ENCODE data around the gene EXOC6B.
"Not testable (repeated sequence)": the region's sequence is repeated elsewhere in the genome, so short reads cannot be mapped to it uniquely, and the experiment has no call there.

The EXOC6B gene

DNA sequence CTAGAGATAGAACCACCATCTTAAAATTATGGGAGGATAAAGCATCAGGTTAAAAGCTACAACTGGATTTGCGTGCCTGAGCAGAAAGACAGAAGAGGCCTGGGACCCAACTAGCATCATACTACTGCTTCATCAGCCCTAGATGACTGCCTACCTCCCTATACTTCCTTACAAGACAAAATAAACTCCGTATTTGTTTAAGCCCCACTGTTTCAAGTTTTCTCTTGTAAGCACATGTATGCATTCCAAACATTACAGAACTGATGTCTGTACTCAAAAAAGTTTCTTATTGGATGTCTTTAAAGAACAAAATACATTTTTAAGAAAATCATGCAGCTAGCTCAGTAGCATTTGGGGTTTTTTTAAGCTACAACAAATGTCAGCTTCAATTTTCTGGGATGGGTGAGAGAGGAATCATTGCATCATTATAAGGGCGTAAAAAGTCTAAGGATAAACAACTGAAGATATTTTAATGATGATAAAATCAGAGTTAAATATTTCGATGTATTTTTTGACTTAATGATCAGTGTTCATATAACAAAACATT, 213.1 kb downstream of the EXOC6B start:
- DNase-seq (ENCODE audit: low read depth in 3 of 3): no peak

DNA sequence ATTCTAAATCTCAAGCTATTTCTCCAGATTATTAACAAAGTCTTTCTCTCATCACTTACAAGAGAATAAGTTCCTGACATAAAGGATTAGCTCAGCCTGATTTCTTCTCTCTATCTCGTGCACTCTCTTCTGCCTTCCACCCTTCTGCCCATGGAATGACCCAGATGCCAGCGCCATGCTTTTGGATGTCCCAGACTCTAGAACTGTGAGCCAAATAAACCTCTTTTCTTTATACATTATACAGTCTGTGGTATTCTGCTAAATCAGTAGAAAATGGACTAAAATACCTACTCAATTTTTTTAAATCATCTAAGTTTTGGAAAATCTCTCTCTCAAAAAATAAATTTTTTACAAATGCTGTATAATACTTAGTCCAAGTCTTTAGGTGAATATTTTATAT, 218.6 kb downstream of the EXOC6B start:
- no peak for DNase-seq (ENCODE audit: low read depth in 3 of 3)

DNA sequence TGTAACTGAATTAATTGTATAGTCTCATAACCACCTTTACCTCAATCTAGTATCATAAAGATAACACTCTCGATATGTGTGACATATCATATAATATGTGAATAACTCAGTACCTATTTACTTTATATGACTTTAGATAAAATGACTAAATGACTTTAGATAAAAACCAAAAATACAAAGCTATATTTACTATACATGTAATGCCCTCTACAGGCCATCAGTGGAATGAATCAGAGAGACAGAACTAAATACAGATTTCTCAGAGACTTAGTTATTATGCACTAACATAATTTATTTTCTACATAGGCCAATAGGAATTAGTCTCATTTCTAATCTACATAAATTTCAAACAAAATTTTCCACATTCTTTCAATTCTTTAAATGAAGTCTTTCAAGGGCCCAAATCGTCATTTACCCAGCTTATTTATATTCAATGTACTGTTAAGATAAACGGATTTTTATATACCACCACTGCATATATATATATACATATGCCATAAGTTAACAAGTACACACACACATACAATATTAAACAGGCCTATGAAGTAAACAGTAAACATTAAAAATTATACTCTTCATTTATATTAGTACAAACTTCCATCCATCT, 219.9 kb downstream of the EXOC6B start:
- no peak for DNase-seq (ENCODE audit: low read depth in 3 of 3)

DNA sequence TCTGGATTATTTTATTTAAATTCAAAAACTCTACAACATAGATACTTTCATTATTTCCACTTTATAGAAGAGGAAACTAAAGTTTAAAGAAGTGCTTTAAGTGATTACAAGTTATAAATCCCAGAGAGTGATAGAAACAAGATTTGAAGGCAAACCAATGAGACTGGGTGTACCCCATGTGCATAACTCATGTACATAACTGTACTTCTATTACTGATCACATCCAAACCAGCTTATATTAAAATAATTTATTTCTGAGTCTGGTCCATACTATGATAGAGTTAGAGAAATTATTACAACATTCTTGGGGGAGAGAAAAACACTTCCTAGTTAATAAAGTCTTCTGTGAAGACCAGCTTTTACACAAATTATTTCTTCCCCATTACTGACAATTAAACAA, 221.4 kb downstream of the EXOC6B start:
- no peak for DNase-seq (ENCODE audit: low read depth in 3 of 3)

DNA sequence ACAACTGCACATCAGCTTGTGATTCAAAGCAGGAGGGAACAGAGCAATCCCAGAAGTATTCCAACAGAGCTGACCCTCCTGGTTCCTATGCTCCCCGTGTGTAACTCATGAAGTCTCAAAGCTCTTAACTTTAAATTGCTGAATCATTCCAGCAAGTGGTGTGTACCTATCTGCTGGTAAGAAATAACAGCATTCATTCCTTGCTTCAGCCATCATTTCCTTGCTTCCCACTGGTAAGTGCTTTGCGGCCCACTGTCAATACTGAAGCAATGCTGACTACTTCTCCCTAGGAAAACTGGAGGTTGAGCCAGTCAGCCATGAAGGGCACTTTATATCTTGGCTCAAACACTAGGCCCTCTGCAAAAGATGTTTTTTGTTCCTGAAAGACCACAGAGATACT, 222.4 kb downstream of the EXOC6B start:
- DNase-seq (ENCODE audit: low read depth in 3 of 3): no peak

DNA sequence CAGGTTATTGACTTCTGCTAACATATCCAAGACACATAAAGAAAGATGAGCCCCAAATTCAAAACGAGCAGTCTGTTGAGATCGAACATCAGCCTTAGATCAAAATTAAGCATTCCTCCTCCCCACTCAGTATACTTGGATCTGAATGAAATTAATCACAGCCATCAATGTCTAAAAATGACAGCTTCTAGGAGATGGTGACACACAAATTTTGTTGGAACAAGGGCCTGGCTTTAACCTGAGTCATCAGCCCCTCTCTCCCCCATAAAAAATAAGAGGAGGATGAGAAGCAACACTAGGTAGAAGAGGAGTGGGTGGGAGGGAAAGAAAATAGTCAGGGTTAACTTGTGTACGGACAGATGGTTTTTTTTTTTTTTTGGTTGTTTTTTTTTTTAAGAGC, 223.1 kb downstream of the EXOC6B start:
- no peak for DNase-seq (ENCODE audit: low read depth in 3 of 3)

DNA sequence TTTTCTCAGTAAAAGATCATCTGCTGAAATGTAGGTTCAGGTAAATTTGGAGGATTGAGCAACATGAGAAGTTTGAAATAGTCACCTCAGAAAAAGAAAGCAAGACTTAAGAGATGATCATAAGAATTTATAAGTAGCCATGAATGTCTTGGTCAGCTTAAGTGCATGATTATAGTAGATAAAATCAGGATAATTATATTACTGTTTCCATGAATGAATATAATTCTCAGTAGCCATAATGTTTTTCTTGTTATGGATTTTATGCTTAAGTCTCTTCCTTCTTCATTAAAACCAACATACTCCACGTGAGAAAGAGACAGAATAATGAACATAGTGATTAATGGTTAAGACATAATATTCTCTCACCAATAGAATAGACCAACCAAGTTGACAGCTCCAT, 223.7 kb downstream of the EXOC6B start:
- DNase-seq (ENCODE audit: low read depth in 3 of 3): no peak

DNA sequence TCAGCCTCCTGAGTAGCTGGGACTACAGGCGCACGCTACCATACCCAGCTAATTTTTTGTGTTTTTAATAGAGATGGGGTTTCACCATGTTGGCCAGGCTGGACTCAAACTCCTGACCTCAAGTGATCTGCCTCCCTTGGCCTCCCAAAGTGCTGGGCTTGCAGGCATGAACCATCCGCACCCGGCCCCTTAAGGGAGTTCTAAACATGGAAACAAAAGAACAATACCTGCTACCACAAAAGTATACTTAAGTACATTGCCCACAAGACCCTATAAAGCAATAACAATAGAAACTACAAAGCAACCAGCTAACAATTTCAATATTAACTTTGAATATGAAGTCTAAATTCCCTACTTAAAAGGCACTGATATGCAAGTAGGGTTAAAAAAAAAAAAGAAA, 242.0 kb downstream of the EXOC6B start:
- DNase-seq (ENCODE audit: low read depth in 3 of 3): not testable (repeated sequence)

DNA sequence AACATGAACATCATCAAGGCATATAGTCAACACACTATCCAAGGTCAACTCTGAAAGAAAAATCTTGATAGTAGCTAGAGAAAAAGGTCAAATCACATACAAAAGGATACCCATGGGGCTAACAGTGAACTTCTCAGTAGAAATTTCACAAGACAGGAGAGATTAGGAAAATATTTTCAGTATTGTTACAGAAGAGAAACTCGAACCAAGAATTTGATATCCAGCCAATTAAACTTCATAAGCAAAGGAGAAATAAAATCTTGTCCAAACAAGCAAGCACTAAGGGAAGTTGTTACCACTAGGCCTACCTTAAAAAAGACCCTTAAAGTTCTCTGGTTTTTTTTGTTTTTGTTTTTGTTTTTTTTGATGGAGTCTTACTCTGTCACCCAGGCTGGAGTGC, 242.5 kb downstream of the EXOC6B start:
- DNase-seq (ENCODE audit: low read depth in 3 of 3): no peak

DNA sequence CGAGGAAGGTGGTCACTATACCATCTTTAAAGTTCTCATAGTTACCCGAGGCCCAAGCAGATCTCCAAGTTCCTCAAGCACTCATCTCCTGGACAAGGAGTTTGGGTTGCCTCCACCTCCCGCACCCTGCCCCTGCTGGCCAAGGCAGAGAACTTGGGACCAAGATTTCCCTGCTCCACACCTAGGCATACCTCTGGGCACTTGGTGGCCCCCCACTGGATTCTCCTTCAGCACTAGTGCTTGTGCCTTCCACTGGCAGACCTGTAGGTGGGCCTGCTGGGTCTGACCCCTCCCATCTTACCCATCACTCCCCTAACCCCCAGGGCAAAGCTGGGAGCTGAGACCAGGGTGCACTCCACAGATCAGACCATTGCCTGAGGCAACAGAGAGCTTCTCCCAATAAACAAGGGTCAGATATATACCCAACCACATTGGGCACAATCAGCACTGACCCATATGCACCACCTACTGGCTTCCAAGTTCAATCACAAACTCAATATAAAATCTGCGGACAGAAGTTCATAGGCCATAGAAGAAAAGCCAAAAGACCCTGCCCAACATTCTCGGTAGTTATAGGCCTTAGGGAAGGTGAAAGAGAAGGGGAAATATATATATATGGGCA, 244.2 kb downstream of the EXOC6B start:
- DNase-seq (ENCODE audit: low read depth in 3 of 3): no peak

DNA sequence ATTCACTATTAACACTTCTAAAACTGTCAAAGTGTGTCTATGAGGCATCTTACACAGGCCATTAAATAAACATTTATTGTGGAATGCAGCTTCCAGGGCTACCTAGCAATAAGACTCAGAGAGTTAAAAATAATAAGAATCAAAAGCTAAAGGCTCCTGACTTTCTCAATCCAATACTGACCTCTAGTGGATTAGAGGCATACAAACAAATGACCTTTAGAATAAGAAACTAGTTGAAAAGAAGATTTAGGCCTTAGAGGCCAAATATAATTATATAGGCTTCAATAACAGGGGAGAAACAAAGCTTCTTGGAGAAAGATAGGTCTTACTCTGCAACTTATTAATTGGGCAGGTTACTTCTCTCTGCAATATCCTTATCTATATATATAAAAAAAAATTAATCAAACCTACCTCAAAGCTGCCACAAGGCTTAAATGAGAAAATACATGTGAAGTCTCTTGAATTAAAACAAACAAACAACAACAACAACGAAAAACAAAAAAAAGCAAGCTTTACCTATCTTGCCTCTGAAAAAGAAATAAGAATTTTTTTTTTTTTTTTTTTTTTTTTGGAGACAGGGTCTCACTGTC, 246.1 kb downstream of the EXOC6B start:
- DNase-seq (ENCODE audit: low read depth in 3 of 3): no peak

DNA sequence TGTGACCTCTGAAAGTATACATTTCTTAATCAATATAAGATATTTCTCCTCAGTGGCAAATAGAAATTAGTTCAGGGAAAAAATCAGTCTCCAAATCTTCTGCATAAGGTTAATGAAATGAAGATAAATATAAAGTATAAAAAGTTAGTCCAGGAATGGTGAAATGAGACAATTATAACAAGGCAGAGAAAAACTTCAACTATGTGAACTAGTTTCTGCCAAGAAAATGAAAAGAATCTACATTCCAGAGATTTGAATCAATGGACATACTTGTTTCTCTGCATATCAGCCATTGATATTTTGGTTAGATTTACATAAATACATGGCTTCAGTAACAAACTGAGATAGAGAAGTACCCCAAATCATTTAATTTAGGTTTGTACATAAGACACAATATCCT, 249.0 kb downstream of the EXOC6B start:
- DNase-seq (ENCODE audit: low read depth in 3 of 3): no peak

DNA sequence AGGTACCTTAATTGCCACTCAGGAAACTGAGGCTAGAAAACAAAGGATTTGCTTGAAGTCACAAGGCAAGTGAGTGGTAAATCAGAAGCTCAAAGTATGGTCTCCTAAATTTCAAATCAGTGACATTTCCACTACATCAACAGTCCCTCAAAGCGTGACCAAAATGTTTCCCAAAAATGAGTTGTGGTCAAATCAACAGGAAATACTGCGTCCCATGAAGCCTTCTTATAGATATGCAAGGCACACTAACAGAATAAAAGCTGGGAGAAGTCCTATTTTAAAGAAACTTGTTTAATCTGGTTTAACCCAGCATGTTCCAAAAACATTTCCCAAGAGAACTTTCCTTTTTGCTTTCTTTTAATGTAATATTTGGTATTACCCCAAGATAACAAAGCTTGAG, 249.4 kb downstream of the EXOC6B start:
- DNase-seq (ENCODE audit: low read depth in 3 of 3): no peak

DNA sequence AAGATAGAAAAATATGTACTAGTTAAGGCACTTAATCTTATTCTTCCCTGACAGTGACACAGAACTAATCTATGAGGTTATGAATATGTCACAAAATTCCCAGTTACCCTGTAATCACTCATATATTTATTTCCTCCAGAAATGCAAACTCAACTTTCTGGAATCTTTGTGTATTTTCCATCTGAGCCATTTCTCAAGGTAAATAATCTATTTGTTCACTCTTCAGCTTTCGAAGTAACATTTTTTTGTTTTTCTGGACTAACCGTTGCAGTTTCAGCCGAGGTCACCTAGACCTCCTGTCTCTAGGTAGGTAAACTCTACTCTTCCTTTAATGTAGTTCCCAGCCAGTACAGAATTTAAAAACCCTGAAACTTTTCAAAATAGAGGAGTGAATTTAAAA, 250.9 kb downstream of the EXOC6B start:
- no peak for DNase-seq (ENCODE audit: low read depth in 3 of 3)

DNA sequence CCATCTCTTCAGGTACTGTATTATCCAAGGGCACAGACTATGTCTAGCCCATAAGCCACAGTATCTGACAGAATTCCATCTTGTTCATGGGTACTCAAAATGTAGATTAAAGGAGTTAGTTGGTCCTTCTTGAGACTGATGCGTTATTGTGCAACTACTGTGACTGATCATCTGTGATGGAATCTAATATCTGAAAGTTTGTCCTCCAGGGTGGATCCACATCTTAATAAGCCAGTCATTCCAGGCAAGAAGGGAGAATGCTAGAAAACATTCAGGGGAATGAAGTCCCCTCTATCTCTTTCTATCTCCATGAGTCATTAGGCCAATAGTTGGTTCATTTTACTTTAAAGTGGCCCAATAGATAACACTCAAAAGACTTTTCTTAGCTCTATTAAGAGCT, 252.6 kb downstream of the EXOC6B start:
- no peak for DNase-seq (ENCODE audit: low read depth in 3 of 3)

DNA sequence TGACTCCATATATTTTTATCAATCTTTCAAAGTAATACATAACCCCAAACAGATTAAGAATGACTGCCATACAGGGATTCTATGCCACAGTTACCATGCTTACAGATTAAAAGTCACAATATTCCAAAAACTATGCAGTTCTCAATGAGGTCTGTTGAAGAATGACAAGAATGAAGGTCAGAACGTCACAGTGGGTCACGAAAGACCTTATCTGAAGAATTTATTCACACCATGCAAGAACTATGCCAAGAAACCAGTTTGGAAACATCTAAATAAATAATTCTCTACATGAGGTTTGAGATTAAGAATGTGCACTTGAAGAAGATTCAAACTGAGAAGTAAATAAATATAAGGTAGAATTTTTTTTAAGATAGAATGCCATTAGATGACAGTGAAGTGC, 253.3 kb downstream of the EXOC6B start:
- no peak for DNase-seq (ENCODE audit: low read depth in 3 of 3)

DNA sequence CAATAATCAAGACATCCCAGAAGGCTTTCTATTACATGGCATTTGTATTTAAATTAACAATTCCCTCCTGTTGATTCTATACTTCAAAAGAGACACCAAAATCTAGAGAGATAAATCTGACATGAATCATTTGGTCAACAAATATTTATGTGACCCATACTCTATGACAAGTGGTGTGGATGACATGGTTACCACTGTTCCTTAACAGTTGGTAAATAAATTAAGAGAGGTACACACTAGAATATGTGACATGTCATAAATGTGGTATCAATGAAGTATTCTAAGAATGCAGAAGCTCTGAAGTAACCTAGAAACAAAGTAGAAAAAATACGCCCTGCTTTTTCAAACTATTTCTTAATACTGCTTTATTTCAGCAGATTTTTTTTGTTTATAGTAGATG, 255.4 kb downstream of the EXOC6B start:
- DNase-seq (ENCODE audit: low read depth in 3 of 3): no peak

DNA sequence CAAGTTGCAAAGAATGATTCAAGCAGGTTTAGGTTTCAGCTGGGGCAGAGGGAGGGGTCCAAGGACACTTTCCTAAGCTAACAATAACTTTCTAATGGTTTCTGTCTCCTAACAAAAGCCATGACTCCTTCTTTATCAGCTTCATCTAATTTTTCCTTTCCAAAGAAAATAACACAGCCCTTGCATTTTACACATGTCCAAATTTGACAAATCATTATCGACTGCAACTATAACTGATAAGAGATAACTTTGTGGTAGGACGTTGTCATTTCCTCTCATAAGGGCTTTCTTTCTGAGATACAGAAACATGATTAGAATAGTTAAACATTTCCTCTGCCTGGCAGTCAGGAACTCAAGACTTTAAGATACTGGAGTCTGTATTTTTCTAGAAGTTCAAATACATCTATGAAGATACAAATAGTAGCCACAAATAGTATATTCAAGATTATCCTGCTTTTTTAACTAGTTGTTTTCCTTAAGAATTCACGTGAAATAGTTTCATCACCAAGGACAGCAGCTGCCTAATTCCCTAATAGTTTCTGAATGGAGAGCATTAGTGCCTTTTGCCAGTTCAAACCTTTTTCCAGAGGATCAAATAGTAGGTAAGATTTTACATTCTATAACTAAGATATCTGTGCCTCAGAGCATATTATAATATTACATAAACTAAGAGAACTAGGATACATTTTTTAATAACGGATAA, 263.2 kb downstream of the EXOC6B start:
- no peak for DNase-seq (ENCODE audit: low read depth in 3 of 3)

DNA sequence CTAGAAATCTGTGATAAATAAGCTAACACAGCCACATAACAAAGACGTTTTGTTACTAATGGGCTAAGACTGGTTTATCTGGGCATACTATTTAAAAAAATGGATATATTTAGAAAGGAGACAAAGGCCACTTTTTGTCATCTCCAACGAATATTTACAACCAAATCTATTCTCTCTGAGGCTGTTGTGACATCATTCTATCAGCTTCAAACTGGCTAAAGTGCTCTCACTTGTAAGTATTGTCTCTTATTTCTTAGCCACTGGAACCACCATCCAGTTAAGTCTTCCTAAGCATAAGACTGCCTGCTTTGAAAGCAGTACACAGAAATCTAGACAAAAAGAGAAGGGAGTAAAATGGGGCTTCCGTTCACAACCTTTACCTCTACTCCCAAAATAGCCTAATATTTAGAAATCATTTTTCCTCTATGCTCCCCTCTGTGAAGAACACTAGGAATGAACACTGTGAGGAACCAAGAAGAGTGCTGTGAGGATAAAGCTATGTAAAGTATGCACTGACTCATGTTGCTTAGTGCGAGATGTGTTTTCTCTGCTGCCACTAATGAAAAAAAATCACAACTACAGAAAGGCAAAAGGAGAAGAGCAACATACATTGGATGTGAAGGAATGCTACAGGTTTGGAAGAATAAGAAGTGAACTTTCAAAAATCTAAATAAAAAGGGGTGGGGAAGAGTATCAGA, 264.1 kb downstream of the EXOC6B start:
- DNase-seq (ENCODE audit: low read depth in 3 of 3): no peak

DNA sequence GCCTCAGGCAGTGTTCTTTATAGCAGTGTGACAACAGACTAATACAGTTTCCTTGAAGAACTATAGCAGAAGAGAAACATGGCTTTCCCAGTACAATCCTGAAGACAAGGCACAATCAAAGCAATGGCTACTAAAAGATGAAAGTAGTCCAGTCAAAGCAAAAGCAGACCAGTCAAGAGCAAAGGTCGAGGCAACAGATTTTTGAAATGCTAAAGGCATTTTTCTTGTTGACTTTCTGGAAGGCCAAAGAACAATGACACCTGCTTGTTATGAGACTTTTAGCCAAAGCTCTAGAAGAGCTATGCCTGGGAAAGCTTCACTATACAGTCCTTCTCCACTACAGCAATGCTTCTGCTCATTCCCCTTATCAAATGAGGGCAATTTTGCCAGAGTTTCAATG, 269.9 kb downstream of the EXOC6B start:
- DNase-seq (ENCODE audit: low read depth in 3 of 3): no peak

DNA sequence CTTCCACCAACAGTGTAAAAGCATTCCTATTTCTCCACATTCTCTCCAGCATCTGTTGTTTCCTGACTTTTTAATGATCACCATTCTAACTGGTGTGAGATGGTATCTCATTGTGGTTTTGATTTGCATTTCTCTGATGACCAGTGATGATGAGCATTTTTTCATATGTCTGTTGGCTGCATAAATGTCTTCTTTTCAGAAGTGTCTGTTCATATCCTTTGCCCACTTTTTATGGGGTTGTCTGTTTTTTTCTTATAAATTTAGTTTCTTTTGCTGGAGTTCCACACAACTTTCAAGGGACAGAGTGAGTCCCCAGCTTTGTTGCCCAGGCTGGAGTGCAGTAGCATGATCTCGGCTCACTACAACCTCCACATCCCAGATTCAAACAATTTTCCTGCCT, 270.5 kb downstream of the EXOC6B start:
- DNase-seq (ENCODE audit: low read depth in 3 of 3): not testable (repeated sequence)

DNA sequence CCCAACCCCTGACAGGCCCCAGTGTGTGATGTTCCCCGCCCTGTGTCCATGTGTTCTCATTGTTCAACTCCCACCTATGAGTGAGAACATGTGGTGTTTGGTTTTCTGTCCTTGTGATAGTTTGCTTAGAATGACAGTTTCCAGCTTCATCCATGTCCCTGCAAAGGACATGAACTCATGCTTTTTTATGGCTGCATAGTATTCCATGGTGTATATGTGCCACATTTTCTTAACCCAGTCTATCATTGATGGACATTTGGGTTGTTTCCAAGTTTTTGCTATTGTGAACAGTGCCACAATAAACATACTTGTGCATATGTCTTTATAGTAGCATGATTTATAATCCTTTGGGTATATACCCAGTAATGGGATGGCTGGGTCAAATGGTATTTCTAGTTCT, 270.9 kb downstream of the EXOC6B start:
- DNase-seq (ENCODE audit: low read depth in 3 of 3): not testable (repeated sequence)
